GM21367 (cell line): ENCODE results near the gene MYO18B.
"Not testable (repeated sequence)": the region's sequence is repeated elsewhere in the genome, so short reads cannot be mapped to it uniquely, and the experiment has no call there.

Source experiments
- ATAC-seq: cut with Tn5 transposase; IDR thresholded peaks from one replicate; pipeline ENCODE4 v1.9.1; 2021; ENCODE audit not compliant: unreplicated experiment

The MYO18B gene

GRCh38 chr22:25969286-25969685 lies 227.3 kb downstream of the MYO18B start:
- no peak for ATAC-seq

- ATAC-seq, result no peak
Measured at GRCh38 chr22:25969901-25970300, 227.9 kb downstream of the MYO18B start.

GRCh38 chr22:25970374-25970911 lies 228.5 kb downstream of the MYO18B start:
- ATAC-seq, result no peak

GRCh38 chr22:25970999-25971811 lies 229.2 kb downstream of the MYO18B start:
- no peak for ATAC-seq

- no peak for ATAC-seq
Measured at GRCh38 chr22:25972397-25972796, 230.4 kb downstream of the MYO18B start.

- ATAC-seq, result no peak
Measured at GRCh38 chr22:25976356-25976755, 234.4 kb downstream of the MYO18B start.

GRCh38 chr22:25979968-25980367 lies 238.0 kb downstream of the MYO18B start:
- ATAC-seq, result no peak

GRCh38 chr22:25984911-25985310 lies 242.9 kb downstream of the MYO18B start:
- not testable (repeated sequence) for ATAC-seq

- no peak for ATAC-seq
Measured at GRCh38 chr22:25987948-25988347, 246.0 kb downstream of the MYO18B start.

GRCh38 chr22:25990940-25991339 lies 249.0 kb downstream of the MYO18B start:
- ATAC-seq, result no peak

- ATAC-seq, result no peak
Measured at GRCh38 chr22:25992331-25992730, 250.3 kb downstream of the MYO18B start.

- ATAC-seq, result no peak
Measured at GRCh38 chr22:25996669-25997068, 254.7 kb downstream of the MYO18B start.

GRCh38 chr22:25997886-25998775 lies 256.1 kb downstream of the MYO18B start:
- ATAC-seq, result no peak

- no peak for ATAC-seq
Measured at GRCh38 chr22:26002456-26002855, 260.5 kb downstream of the MYO18B start.

GRCh38 chr22:26004477-26004876 lies 262.5 kb downstream of the MYO18B start:
- no peak for ATAC-seq

GRCh38 chr22:26008587-26008986 lies 266.6 kb downstream of the MYO18B start:
- no peak for ATAC-seq

GRCh38 chr22:26016916-26017315 lies 274.9 kb downstream of the MYO18B start:
- no peak for ATAC-seq

- ATAC-seq, result no peak
Measured at GRCh38 chr22:26017932-26018331, 275.9 kb downstream of the MYO18B start.

- ATAC-seq, result no peak
Measured at GRCh38 chr22:26019596-26019995, 277.6 kb downstream of the MYO18B start.

GRCh38 chr22:26021516-26021915 lies 279.5 kb downstream of the MYO18B start:
- ATAC-seq, result no peak

GRCh38 chr22:26023104-26023775 lies 281.3 kb downstream of the MYO18B start:
- ATAC-seq, result no peak
